Adrenal gland (tissue), 12 donors: ENCODE measurements around the gene CACNA1D. TPM values are rescaled to one million over a fixed set of nuclear protein-coding genes. Genes with fewer than 3 reads are reported as not detected.
A peak's percentile ranks its signal among the peaks of the same experiment; 100 is the strongest.

Source experiments
- DNase-seq, 7 donors: peaks; one replicate each; pipeline ENCODE4 v3.0.0-alpha.2; 2019 to 2020
- H3K27ac ChIP-seq, 5 donors: fragments of 200-600 bp; sonication (generic) in 4 of 5; 1 replicate in 3 of 5; 2 replicates in 2 of 5; pipeline versions ENCODE4 v1.5.1 to v1.8.0; 2016 to 2020; ENCODE audit warnings: mild to moderate bottlenecking in 1 of 5
- H3K27me3 ChIP-seq: fragments of 200-600 bp; 2 replicates; pipeline ENCODE4 v1.8.0; 2021
- H3K36me3 ChIP-seq, 2 donors: fragments of 200-600 bp; replicated peaks in 1 of 2; 1 replicate in 1 of 2; 2 replicates in 1 of 2; pipeline versions ENCODE4 v1.5.1 to v1.8.0; 2018 to 2022
- H3K4me1 ChIP-seq, 2 donors: fragments of 200-600 bp; replicated peaks in 1 of 2; 1 replicate in 1 of 2; 2 replicates in 1 of 2; pipeline versions ENCODE4 v1.5.1 to v1.8.0; 2018 to 2021
- H3K4me3 ChIP-seq, 4 donors: fragments of 200-600 bp; sonication (generic) in 3 of 4; one replicate each; pipeline ENCODE4 v1.5.1; 2016 to 2018
- H3K9me3 ChIP-seq, 3 donors: fragments of 200-600 bp; sonication (generic) in 1 of 3; replicated peaks in 1 of 3; 1 replicate in 2 of 3; 2 replicates in 1 of 3; pipeline versions ENCODE4 v1.5.1 to v1.8.0; 2016 to 2021
- POLR2A ChIP-seq, 2 donors: fragments of 450-650 bp; IDR thresholded peaks; one replicate each; pipeline ENCODE4 v1.6.1; 2017; ENCODE audit warnings: antibody characterized with exemption in 2 of 2, mild to moderate bottlenecking in 2 of 2, moderate library complexity in 1 of 2
- WGBS, 4 donors: extraction: QIAGEN DNeasy Blood & Tissue Kit in 2 of 4; methylation state at CpG; one replicate each; pipeline versions ENCODE4 v1.1.5 to v1.1.7; 2013 to 2017; 5-methylcytosine and 5-hydroxymethylcytosine counted together
- intact Hi-C, 2 donors: fragments of 100-400 bp; cut with DNase I; formaldehyde crosslinking; loops; one replicate each; pipeline versions ENCODE4 v1.14.1 to v1.15.0; 2022 to 2023
- polyA plus RNA-seq, 3 donors: library from polyadenylated mRNA; stranded (reverse); fragments of 200-250 nt in 2 of 3; fragments of 350-450 nt in 1 of 3; fragmentation: Illumina TruSeq in 1 of 3; extraction: RNeasy Lipid Tissue Mini Kit (QIAGEN cat#74804) in 1 of 3; gene quantifications; one replicate each; pipeline ENCODE4 v1.2.3, GENCODE V29; 2013 to 2014
- total RNA-seq, 9 donors: library from RNA; depleted of rRNA in 4 of 9; stranded (reverse); fragments of >200 nt in 4 of 9; fragments of 120-200 nt in 1 of 9; fragmentation: NEBNext Ultra II Directional in 1 of 9; extraction: Animal tissue kit (Norgen Biotek cat#: 25700) in 1 of 9; gene quantifications; one replicate each; pipeline versions ENCODE4 v1.1.0 to v1.2.4, GENCODE V29; 2013 to 2023
- TF ChIP-seq, protein P1 (sequence below), 6 experiments: fragments of 450-650 bp in 4 of 6; fragments of 200-600 bp in 2 of 6; sonication (generic) in 1 of 6; IDR thresholded peaks; 1 replicate in 5 of 6; 2 replicates in 1 of 6; pipeline versions ENCODE4 v1.5.1 to v1.8.0; 2016 to 2021; ENCODE audit warnings: antibody characterized with exemption in 6 of 6, mild to moderate bottlenecking in 2 of 6, moderate library complexity in 1 of 6
- donor health status: healthy with polysubstance abuse.
- donor health status: Bipolar disorder and iron deficiency.
- donor health status: DM: yes; HTN: yes; CAD: no.
- donor health status: DM: no; HTN: no; CAD: no.
- donor health status: DM: no; HTN: no; CAD: no.
- donor health status: DM: yes; HTN: yes; CAD: no.

Gene CACNA1D
- total and polyA plus RNA-seq, 12 donors = 25.8 to 111 (median 63.0) TPM

DNA sequence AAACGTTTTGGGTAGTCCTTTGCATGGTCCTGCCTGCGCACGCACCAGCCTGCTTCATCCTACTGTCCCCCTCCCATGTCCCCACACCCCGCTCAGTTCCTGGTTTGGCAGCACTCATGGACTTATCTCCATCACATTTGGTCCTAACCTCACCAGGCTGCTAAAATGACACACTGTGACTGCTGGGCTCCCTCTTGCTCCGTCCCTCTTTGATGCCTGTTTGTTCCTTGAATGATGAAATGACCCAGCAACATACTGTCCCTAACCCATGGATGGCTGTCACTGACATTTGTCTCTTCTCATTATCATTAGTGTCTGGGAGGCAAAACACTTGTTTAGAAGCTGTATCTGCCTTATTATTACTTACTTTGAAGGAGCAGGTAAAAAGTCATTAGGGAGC is 271.3 kb downstream of the CACNA1D start:
- no peaks in the 10 kb centered on the region for H3K9me3 ChIP-seq
- H3K4me1 ChIP-seq = no peaks in the 10 kb centered on the region
- no peak for DNase-seq
- H3K27ac ChIP-seq = no peak overlapping the region
- intact Hi-C loops = no loop called here
- H3K36me3 ChIP-seq = peaks cover 0 to 19% of the 10 kb centered on the region in 2 donors
- TF ChIP-seq, protein P1, sequence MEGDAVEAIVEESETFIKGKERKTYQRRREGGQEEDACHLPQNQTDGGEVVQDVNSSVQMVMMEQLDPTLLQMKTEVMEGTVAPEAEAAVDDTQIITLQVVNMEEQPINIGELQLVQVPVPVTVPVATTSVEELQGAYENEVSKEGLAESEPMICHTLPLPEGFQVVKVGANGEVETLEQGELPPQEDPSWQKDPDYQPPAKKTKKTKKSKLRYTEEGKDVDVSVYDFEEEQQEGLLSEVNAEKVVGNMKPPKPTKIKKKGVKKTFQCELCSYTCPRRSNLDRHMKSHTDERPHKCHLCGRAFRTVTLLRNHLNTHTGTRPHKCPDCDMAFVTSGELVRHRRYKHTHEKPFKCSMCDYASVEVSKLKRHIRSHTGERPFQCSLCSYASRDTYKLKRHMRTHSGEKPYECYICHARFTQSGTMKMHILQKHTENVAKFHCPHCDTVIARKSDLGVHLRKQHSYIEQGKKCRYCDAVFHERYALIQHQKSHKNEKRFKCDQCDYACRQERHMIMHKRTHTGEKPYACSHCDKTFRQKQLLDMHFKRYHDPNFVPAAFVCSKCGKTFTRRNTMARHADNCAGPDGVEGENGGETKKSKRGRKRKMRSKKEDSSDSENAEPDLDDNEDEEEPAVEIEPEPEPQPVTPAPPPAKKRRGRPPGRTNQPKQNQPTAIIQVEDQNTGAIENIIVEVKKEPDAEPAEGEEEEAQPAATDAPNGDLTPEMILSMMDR (IDR thresholded peaks at IDR 0.05) = no peak
- H3K27me3 ChIP-seq = no peaks in the 10 kb centered on the region
- 84 to 91% (median 86%) methylated on average over 5 of the region's 5 CpGs for WGBS, 4 donors
- no peak overlapping the region for H3K4me3 ChIP-seq

GRCh38 chr3:53766706-53767105 is 272.3 kb downstream of the CACNA1D start:
- Histone ChIP-seq H3K4me1 (no peaks in the 10 kb centered on the region), H3K27me3 (no peaks in the 10 kb centered on the region), H3K9me3 (no peaks in the 10 kb centered on the region), H3K27ac (no peak overlapping the region), H3K36me3 (peaks cover 0 to 17% of the 10 kb centered on the region in 2 donors), H3K4me3 (no peak overlapping the region)
- intact Hi-C loops = no loop called here
- DNase-seq = no peak
- TF ChIP-seq, protein P1 (IDR thresholded peaks at IDR 0.05) = no peak
- no peak for TF ChIP-seq POLR2A (IDR thresholded peaks at IDR 0.05)
- 93 to 97% (median 95%) methylated on average over 7 of the region's 7 CpGs for WGBS, 4 donors

DNA sequence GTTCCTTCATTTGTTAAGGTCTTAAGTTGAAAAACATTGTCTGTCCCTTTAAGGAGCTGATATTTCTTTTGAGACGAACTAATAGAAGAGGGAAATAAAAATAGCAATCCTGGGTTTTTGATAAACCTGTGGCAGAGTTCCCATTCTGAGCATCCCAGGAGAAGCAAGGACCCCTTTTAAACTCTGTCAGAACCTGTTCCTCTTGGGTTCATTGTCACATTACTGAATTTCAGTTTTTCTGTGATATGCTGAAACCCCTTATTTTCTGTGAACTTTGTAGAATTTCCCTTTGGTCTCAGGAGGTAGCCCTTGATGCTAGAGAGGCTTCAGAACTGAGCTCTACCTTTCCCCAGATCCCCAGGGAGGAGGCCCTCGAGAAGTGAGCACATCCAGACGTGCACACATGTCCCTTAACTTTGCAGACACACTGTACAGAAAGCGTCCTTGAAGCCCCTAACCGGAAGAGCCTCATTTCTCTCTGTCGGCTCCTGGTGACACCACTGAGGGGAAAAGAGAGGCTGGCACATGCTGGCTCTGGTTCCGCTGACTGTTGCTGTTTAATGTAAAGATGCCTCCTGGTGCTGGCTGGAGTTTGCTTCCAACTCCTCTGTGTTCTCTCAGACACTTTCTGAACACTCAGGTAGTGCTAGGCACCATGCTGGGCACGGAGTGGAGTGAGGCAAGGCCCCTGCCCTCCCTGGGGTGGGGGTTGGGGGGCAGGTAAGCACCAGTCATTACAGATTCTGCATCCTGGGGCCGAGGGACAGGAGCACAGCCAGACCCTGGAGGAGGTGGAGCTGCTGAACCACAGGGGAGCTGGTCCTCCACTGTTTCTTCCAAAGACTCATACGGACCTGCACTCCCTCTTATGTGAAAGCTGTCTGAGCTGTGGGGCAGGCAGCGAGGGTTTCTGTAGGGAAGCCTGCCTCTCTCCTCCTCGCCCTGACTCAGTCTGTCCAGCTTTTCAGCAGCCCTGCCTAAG is 274.4 kb downstream of the CACNA1D start:
- Histone ChIP-seq H3K4me3 (no peak overlapping the region), H3K36me3 (peaks cover 0 to 10% of the 10 kb centered on the region in 2 donors), H3K4me1 (peaks cover 9 to 13% of the 10 kb centered on the region in 2 donors), H3K27me3 (no peaks in the 10 kb centered on the region), H3K9me3 (no peaks in the 10 kb centered on the region), H3K27ac (no peak overlapping the region)
- intact Hi-C loops = no loop called here
- no peak for TF ChIP-seq POLR2A (IDR thresholded peaks at IDR 0.05)
- TF ChIP-seq, protein P1 (IDR thresholded peaks at IDR 0.05) = no peak
- 51 to 67% (median 64%) methylated on average over 9 to 12 of the region's 12 CpGs for WGBS, 4 donors
- DNase-seq = no peak

DNA sequence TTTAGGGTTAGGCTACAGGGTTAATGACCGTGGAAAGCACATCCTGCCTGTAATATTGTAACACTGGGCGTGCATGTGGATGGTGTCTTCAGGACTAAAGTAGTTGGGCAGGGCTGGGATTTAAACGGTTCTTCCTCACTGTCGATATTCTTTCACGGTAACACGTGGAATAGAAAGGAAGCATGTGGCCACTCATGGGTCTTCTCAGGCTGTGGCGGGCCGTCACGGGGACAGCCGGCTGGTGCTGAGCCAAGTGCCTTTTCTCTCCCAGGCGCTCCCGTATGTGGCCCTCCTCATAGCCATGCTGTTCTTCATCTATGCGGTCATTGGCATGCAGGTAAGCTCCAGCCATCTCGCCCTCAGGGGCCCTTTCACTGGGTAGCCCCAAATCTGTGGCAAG is 278.2 kb downstream of the CACNA1D start:
- no peaks in the 10 kb centered on the region for H3K9me3 ChIP-seq
- peaks cover 13 to 26% of the 10 kb centered on the region in 2 donors for H3K4me1 ChIP-seq
- no peaks in the 10 kb centered on the region for H3K27me3 ChIP-seq
- no peak for DNase-seq
- H3K27ac ChIP-seq = peak overlapping the region in 3 of 5 donors; percentile 63 to 85 (median 67)
- H3K36me3 ChIP-seq = peaks cover 0 to 18% of the 10 kb centered on the region in 2 donors
- no peak for TF ChIP-seq POLR2A (IDR thresholded peaks at IDR 0.05)
- TF ChIP-seq, protein P1 (IDR thresholded peaks at IDR 0.05) = no peak
- WGBS, 4 donors = 81 to 87% (median 84%) methylated on average over 14 of the region's 14 CpGs
- intact Hi-C loops = no loop called here
- H3K4me3 ChIP-seq = no peak overlapping the region
